NCI-H1436 treated with DMSO at 0.1 percent for 48 hours (cell line): ENCODE results near the gene CERS6.
"Not testable (repeated sequence)": the region's sequence is repeated elsewhere in the genome, so short reads cannot be mapped to it uniquely, and the experiment has no call there.

Experiments used
- DNase-seq: peaks from one replicate; lab custom pipeline; 2025; lab: John Stamatoyannopoulos, UW

The CERS6 gene

GRCh38 chr2:168734199-168734760 lies 278.2 kb downstream of the CERS6 start:
- no peak for DNase-seq

- peak; percentile 59 for DNase-seq
These were observed 280.8 kb downstream of the CERS6 start for GRCh38 chr2:168736649-168737445.

- no peak for DNase-seq
These were observed 282.0 kb downstream of the CERS6 start for GRCh38 chr2:168738062-168738461.

DNA sequence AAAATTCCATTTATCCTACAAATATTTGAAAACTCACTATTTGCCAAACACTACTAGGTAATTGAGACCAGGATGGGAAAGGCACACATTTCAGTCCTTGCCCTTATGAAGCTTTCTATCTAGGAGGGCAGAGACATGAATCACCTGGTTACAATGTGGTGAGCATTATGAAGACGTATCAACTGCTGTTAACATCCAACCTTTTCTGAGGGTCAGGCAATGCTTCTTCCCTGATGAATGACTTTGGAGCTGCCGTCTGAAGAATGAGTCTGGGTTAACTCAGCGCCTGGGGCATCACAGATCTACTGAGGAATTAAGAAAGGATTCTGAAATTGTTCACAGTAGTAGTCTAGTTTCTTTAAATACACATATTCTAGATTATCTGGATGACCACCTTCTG lies 284.3 kb downstream of the CERS6 start:
- DNase-seq = no peak

DNA sequence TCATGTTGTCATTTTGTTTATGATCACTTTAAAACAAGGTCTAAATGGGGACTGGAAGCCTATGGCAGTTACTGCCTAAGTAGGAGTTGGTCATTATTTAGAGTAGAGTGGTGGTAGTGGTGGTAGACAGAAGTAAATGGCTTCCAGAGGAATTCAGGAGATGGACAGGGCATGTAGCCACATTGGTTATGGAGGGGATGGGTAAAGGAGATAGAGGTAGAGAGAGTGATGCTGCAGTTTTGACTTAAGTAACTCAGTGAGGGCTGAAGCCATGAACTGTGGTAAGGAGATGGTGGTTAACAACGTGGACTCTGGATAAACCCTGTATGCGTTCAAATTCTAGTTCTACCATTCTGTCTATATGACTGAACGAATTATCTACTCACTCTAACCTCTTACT lies 284.7 kb downstream of the CERS6 start:
- no peak for DNase-seq

- no peak for DNase-seq
These were observed 286.3 kb downstream of the CERS6 start for GRCh38 chr2:168742258-168742932.

GRCh38 chr2:168744844-168745243 lies 288.8 kb downstream of the CERS6 start:
- no peak for DNase-seq

GRCh38 chr2:168748461-168748860 lies 292.4 kb downstream of the CERS6 start:
- no peak for DNase-seq

GRCh38 chr2:168749297-168749696 lies 293.2 kb downstream of the CERS6 start:
- DNase-seq = no peak

DNA sequence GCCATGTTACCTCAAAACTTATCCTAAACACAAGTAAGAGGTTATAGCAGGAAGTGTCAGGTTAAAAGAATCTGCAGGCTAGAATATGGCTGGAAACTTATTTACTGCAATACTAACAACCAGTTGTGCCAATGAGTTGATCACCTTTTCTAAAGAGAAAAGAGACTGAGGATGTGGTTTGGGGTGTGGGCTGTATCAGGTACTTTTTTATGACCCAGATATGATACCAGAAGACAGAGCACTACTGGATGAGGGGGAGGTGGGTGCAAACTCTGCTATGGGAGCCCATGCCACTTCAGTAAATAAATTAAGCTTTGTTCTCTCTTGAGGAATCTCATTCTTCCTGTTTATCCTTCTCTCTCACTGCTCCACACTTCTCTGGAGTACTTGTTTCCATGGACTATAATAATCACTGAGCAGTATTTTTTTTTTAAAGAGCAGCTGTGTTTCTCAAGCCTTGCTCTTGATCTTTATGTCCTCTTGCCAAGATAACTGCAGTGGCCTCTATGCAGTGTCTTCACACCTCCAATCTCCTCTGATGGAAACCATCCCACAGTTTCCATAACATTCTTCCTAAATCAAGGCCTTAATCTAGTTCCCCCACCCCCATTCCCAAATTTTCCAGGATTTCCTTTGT lies 295.1 kb downstream of the CERS6 start:
- DNase-seq = no peak

- DNase-seq = no peak
These were observed 296.3 kb downstream of the CERS6 start for GRCh38 chr2:168752361-168752760.

- DNase-seq = no peak
These were observed 297.8 kb downstream of the CERS6 start for GRCh38 chr2:168753765-168754329.

DNA sequence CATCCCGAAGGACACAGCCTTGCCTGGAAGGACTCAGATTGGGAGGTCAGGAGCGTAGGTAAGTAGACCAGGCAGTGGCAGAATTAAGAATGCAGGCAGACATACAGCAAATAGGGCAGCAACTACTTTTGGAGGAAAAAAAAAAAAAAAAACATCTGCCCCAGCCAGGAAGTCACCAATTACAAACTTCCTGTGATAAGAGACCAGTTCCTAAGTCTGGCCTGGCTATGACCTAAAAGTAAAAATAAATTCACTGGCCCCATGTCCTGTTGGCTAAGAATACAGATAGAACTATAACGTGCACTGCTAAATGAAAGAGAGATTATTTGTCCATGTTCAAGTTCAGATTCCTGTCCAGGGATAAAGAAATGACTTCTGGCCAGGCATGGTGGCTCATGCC lies 301.2 kb downstream of the CERS6 start:
- DNase-seq = no peak

DNA sequence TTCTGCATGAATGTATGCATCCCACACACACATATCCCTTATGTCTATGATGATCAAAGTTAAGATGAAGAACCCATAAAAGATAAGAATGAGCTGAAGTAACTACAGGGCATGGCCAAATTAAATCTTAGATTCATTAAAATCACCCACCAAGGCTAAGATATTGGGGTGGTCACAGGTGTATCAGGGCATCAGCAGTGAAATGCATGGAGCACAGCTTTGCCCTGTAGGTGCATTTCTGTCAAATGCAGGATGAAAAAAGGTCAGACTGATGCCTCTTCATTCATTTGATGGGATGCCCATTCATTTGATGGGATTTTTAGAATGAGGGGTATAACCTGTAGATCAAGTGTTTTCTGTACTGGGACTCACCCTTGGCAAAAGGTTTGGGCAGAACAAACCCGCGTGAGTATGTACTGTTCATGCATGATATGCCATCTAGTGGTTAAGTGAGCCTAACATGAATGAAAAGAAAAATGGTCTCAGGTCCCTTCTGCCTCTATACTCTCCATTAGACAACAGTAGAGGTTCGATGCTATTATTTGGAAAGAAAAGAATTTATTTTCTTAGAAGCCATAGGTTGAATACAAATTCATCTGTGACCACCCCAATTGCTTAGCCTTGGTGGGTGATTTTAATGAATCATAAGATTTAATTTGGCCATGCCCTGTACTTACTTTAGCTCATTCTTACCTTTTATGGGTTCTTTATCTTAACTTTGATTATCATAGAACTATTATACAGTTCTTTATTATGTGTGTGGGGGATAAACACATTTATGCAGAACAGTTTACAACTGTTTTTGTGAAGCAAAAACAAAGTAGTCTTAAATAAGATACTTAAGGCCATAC lies 303.1 kb downstream of the CERS6 start:
- DNase-seq = no peak

- no peak for DNase-seq
These were observed 309.3 kb downstream of the CERS6 start for GRCh38 chr2:168765401-168765800.

DNA sequence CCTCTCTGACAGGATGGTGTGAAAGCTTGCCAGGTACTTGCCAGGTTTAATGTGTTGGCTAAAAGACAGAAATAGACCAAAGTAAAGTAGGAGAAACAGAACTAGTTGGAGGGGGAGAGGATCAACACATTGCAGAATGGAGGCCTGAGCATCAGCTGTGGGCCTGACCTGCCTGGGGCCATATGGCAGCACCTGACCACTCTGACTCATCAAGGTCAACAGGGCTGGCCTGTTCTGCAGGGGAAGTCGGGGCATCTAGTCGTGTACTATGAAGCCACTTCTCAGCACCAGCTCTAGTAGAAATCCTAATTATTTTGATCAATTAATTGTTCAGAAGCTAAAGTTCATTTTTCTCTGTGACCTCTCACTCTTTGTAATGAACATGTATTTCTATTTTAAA lies 310.5 kb downstream of the CERS6 start:
- DNase-seq = no peak

GRCh38 chr2:168767258-168767657 lies 311.2 kb downstream of the CERS6 start:
- no peak for DNase-seq

DNA sequence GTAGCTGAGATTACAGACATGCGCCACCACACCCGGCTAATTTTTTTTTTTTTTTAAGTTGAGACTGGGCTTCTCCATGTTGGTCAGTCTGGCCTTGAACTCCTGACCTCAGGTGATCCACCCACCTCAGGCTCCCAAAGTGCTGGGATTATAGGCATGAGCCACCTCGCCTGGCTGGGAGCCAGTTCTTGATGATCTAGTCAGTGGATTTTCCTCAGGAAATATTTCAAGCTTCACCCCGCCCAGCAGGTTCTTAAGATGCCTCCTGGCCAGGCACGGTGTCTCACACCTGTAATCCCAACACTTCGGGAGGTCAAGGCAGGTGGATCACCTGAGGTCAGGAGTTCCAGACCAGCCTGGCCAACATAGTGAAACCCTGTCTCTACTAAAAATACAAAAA lies 312.3 kb downstream of the CERS6 start:
- DNase-seq = not testable (repeated sequence)

GRCh38 chr2:168770796-168771195 lies 314.7 kb downstream of the CERS6 start:
- DNase-seq = no peak

DNA sequence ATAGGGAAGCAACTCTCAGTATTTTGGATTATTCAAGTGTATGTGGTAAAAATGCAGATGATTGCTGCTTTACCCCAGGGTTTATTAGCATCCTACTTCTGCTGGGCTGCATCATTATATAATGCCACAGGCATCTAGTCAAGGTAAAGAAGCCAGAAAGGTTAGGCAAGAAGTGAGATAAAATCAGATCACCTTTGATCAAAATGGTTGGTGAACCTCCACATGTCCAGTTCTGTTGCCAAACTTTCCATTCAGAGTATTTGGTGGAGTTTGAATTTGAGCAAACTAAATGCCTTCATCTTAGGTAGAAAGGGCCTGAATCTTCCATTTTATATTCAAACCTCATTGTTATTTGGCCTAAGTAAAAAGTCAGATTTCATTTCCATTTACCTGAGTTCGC lies 316.6 kb downstream of the CERS6 start:
- DNase-seq = no peak

- DNase-seq = no peak
These were observed 317.1 kb downstream of the CERS6 start for GRCh38 chr2:168773128-168773527.
